HepG2 (cell line): Measurements from ENCODE around the gene POLG2. TPM values are rescaled to one million over a fixed set of nuclear protein-coding genes. Genes with fewer than 3 reads are reported as not detected.

Experiments
- ATAC-seq: fragments of 200-7000 bp; cut with Tn5 transposase; 3 replicates; pipeline ENCODE4 v1.9.1; 2020; ENCODE audit warnings: mild to moderate bottlenecking, moderate library complexity
- BruUV-seq: library from RNA; stranded (reverse); fragments of 400-500 nt; replicated peaks from 2 replicates; lab custom pipeline; 2021; lab: Mats Ljungman, UMichigan
- CTCF ChIA-PET: fragments of 300-600 bp; formaldehyde crosslinking; extraction: SDS; loops from one replicate; lab custom pipeline; 2021; ENCODE audit warnings: low total read pairs, inconsistent platforms, low intra/inter-chr PET ratio; lab: Yijun Ruan, JAX
- POLR2A ChIA-PET: fragments of 350-600 bp; sonication (Branson Sonifier 250); formaldehyde crosslinking; loops from one replicate; lab custom pipeline; 2020; ENCODE audit warnings: antibody characterized with exemption, inconsistent platforms; lab: Yijun Ruan, JAX
- DNase-seq: peaks from one replicate; pipeline ENCODE4 v3.0.0-alpha.2; 2015; ENCODE audit warnings: low spot score
- FAIRE-seq: peaks from 3 replicates; lab custom pipeline; 2011; peaks lifted over from hg19 to GRCh38; lab: Jason Lieb, UNC
- H2AFZ ChIP-seq: one replicate; pipeline ENCODE4 v1.6.1; 2011; ENCODE audit warnings: low read length, inconsistent platforms
- H3K27ac ChIP-seq: fragments of 300-600 bp; 3 replicates; pipeline ENCODE4 v1.8.0; 2011; ENCODE audit warnings: mixed run types, mild to moderate bottlenecking, mixed read lengths, low read length, inconsistent platforms; ENCODE audit not compliant: insufficient read depth; ENCODE audit errors: extremely low read length
- H3K27me3 ChIP-seq, 2 experiments: fragments of 200-600 bp in 1 of 2; 2 replicates in 1 of 2; 3 replicates in 1 of 2; pipeline versions ENCODE4 v1.6.0 to v1.8.0; 2011; ENCODE audit warnings: low read length in 2 of 2, mild to moderate bottlenecking in 2 of 2, moderate library complexity in 2 of 2, inconsistent platforms in 1 of 2; ENCODE audit not compliant: insufficient read depth in 2 of 2, control insufficient read depth in 1 of 2
- H3K36me3 ChIP-seq, 2 experiments: fragments of 200-600 bp in 1 of 2; replicated peaks in 1 of 2; 2 replicates in 1 of 2; 3 replicates in 1 of 2; pipeline versions ENCODE4 v1.5.1 to v1.8.0; 2011; ENCODE audit warnings: low read length in 2 of 2, inconsistent platforms in 1 of 2; ENCODE audit not compliant: insufficient read depth in 2 of 2, control insufficient read depth in 1 of 2
- H3K4me1 ChIP-seq: 2 replicates; pipeline ENCODE4 v1.5.1; 2012; ENCODE audit warnings: low read length, inconsistent platforms; ENCODE audit not compliant: insufficient read depth
- H3K4me2 ChIP-seq: 2 replicates; pipeline ENCODE4 v1.6.0; 2011; ENCODE audit warnings: low read depth, low read length, inconsistent platforms
- H3K4me3 ChIP-seq, 3 experiments: fragments of 200-600 bp in 1 of 3; sonication (generic), shearing (Covaris generic) in 1 of 3; replicated peaks in 1 of 3; 2 replicates each; pipeline ENCODE4 v1.5.1; 2011 to 2016; ENCODE audit warnings: low read length in 3 of 3, inconsistent platforms in 2 of 3, low read depth in 2 of 3, mild to moderate bottlenecking in 2 of 3, control low read depth in 1 of 3, mixed read lengths in 1 of 3; ENCODE audit not compliant: insufficient read depth in 1 of 3
- H3K79me2 ChIP-seq: one replicate; pipeline ENCODE4 v1.6.1; 2011; ENCODE audit warnings: low read length, inconsistent platforms; ENCODE audit not compliant: insufficient read depth
- H3K9ac ChIP-seq: 2 replicates; pipeline ENCODE4 v1.6.0; 2011; ENCODE audit warnings: mild to moderate bottlenecking, low read depth, low read length, inconsistent platforms; ENCODE audit not compliant: insufficient read depth
- H3K9me3 ChIP-seq: 2 replicates; pipeline ENCODE4 v1.5.1; 2012; ENCODE audit warnings: mild to moderate bottlenecking, low read length
- H4K20me1 ChIP-seq: 2 replicates; pipeline ENCODE4 v1.6.0; 2011; ENCODE audit warnings: inconsistent platforms, mild to moderate bottlenecking, low read length, moderate library complexity; ENCODE audit not compliant: insufficient read depth
- AGO1 ChIP-seq: fragments of 200-400 bp; formaldehyde crosslinking; IDR thresholded peaks from 2 replicates; pipeline ENCODE4 v1.6.1; 2017; ENCODE audit warnings: mild to moderate bottlenecking, low read depth, low read length, moderate library complexity; ENCODE audit not compliant: poor library complexity, severe bottlenecking
- DR1 ChIP-seq: sonication (generic); formaldehyde crosslinking; IDR thresholded peaks from 2 replicates; pipeline ENCODE4 v1.8.0; 2021; ENCODE audit warnings: mild to moderate bottlenecking, missing genetic modification reagents, inconsistent platforms
- HNRNPK ChIP-seq: fragments of 200-400 bp; formaldehyde crosslinking; IDR thresholded peaks from 2 replicates; pipeline ENCODE4 v1.6.1; 2018; ENCODE audit warnings: low read length, low read depth, moderate library complexity, mild to moderate bottlenecking; ENCODE audit not compliant: poor library complexity, severe bottlenecking
- KLF11 ChIP-seq: IDR thresholded peaks from 2 replicates; pipeline ENCODE4 v1.6.1; 2016; ENCODE audit warnings: missing compliant biosample characterization
- KLF15 ChIP-seq: sonication (generic); formaldehyde crosslinking; IDR thresholded peaks from 2 replicates; pipeline ENCODE4 v1.8.1; 2023; ENCODE audit warnings: borderline replicate concordance, mild to moderate bottlenecking, inconsistent platforms, missing genetic modification reagents, mixed read lengths
- NCOA1 ChIP-seq: sonication (generic); formaldehyde crosslinking; IDR thresholded peaks from 2 replicates; pipeline ENCODE4 v1.9.0; 2021; ENCODE audit warnings: missing genetic modification reagents
- NFKB2 ChIP-seq: sonication (generic); formaldehyde crosslinking; IDR thresholded peaks from 2 replicates; pipeline ENCODE4 v1.4.0; 2020; ENCODE audit warnings: missing genetic modification reagents, borderline replicate concordance
- TAF15 ChIP-seq: fragments of 200-400 bp; formaldehyde crosslinking; IDR thresholded peaks from one replicate; pipeline ENCODE4 v1.6.1; 2018; ENCODE audit warnings: mild to moderate bottlenecking, low read depth, low read length; ENCODE audit not compliant: poor library complexity, severe bottlenecking
- TEAD3 ChIP-seq: optimal IDR thresholded peaks from 2 replicates; pipeline ENCODE3; 2016; ENCODE audit warnings: borderline replicate concordance
- ZNF17 ChIP-seq: sonication (generic); formaldehyde crosslinking; IDR thresholded peaks from 2 replicates; pipeline ENCODE4 v1.5.0; 2020; ENCODE audit warnings: mild to moderate bottlenecking, missing genetic modification reagents
- ZNF652 ChIP-seq: IDR thresholded peaks from 2 replicates; pipeline ENCODE4 v1.6.1; 2016; ENCODE audit warnings: low read depth, borderline replicate concordance
- ZNF709 ChIP-seq: sonication (generic); formaldehyde crosslinking; IDR thresholded peaks from 2 replicates; pipeline ENCODE4 v1.5.0; 2020; ENCODE audit warnings: mild to moderate bottlenecking, missing genetic modification reagents
- ZNF781 ChIP-seq: sonication (generic); formaldehyde crosslinking; IDR thresholded peaks from 2 replicates; pipeline ENCODE4 v1.5.1; 2020; ENCODE audit warnings: borderline replicate concordance, mild to moderate bottlenecking, missing genetic modification reagents; ENCODE audit errors: not compliant biosample characterization
- WGBS: methylation state at CpG from one replicate; pipeline ENCODE4 v1.1.6; 2017; ENCODE audit warnings: low lambda C conversion rate; 5-methylcytosine and 5-hydroxymethylcytosine counted together
- in situ Hi-C: cut with HindIII; loops from 2 replicates; pipeline ENCODE4 v1.10.0; 2017; ENCODE audit warnings: low pct_unique_long_range_greater_than_20kb; ENCODE audit not compliant: extremely low pct_ligation_motif_present
- intact Hi-C: fragments of 100-400 bp; cut with micrococcal nuclease; formaldehyde crosslinking; loops from one replicate; pipeline ENCODE4 v1.10.0; 2022; ENCODE audit not compliant: unreplicated experiment
- polyA plus RNA-seq, 8 experiments: library from polyadenylated mRNA; depleted of rRNA in 3 of 8; stranded (reverse) in 7 of 8; unstranded in 1 of 8; fragments of >200 nt; fragmentation: Illumina TruSeq in 4 of 8; extraction: Trizol in 4 of 8; gene quantifications; 2 replicates each; pipeline versions ENCODE4 v1.2.1 to v1.2.3, GENCODE V29; 2011 to 2016; ENCODE audit warnings: low read depth in 4 of 8, missing spikeins in 1 of 8, mixed read lengths in 1 of 8; ENCODE audit not compliant: insufficient read depth in 1 of 8
- total RNA-seq, 5 experiments: library from RNA; depleted of rRNA; stranded (reverse); fragments of >200 nt; fragmentation: Illumina TruSeq; extraction: Trizol; gene quantifications; 2 replicates each; pipeline ENCODE4 v1.2.3, GENCODE V29; 2016; ENCODE audit warnings: low read depth in 1 of 5

Gene POLG2
- total and polyA plus RNA-seq, 2 of the 13 experiments (the other 11 are each of a cell fraction or from before 2014, with no cell fraction given) = 21.1 to 25.5 TPM

DNA sequence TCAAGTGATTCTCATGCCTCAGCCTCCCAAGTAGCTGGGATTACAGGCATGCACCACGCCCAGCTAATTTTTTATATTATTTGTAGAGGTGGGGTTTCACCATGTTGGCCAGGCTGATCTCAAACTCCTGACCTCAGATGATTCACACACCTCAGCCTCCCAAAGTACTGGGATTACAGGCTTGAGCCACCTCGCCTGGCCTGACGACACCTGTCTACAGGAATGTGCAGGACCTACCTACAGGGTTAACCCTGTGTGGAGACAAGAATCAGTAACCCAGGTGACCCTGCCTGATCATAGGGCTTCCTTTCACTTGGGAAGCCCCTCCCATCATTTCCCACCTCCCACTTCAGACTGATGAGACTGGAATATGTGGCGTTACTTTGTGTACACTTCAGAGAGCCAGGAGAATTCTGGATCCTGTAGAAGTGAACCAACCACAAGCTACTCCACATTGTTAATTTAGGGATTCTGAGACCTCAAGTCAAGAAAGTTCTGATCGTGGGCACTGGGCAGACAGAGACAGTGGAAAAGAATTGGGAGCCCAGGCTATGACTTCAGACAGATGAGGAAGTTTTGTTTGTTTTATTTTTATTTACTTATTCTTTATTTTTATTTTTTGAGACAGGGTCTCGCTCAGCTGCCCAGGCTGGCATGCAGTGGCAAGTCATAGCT is 53.6 kb downstream of the POLG2 start:
- no peaks in the 10 kb centered on the region for H3K36me3 ChIP-seq
- no peaks in the 10 kb centered on the region for H4K20me1 ChIP-seq
- H3K27me3 ChIP-seq = peaks cover 2 to 11% of the 10 kb centered on the region in 2 experiments; a peak in 2 of 5 replicates
- H3K4me3 ChIP-seq = no peak overlapping the region
- no peak overlapping the region for H3K4me2 ChIP-seq
- ATAC-seq = peak; percentile 48; the same call in 2 of the 3 replicates
- DNase-seq = no peak
- intact Hi-C loops (no loop called here), in situ Hi-C loops (no loop called here)
- BruUV-seq = no TSS peak
- H2AFZ ChIP-seq = no peak overlapping the region
- POLR2A ChIA-PET = interaction anchor here (0.8 kb wide), 1 partner anchor 53 kb away, joined by 3 read pairs; no protein-coding TSS in a partner anchor
- H3K79me2 ChIP-seq = no peaks in the 10 kb centered on the region
- no peak overlapping the region for H3K27ac ChIP-seq
- WGBS = 19% methylated on average over 5 of the region's 6 CpGs
- H3K4me1 ChIP-seq = peaks cover 20% of the 10 kb centered on the region
- no peak for TF ChIP-seq ZNF17 (CRISPR knock-in tag)
- TF ChIP-seq NCOA1 (CRISPR knock-in tag) = no peak
- peak; percentile 42; the same call in 1 of the 2 replicates for TF ChIP-seq ZNF652 (CRISPR knock-in tag)
- TF ChIP-seq NFKB2 (CRISPR knock-in tag) = no peak
- TF ChIP-seq KLF15 = no peak
- TF ChIP-seq HNRNPK = no peak
- TF ChIP-seq TAF15 = no peak
- TF ChIP-seq ZNF709 (CRISPR knock-in tag) = no peak
- no peak for TF ChIP-seq AGO1
- TF ChIP-seq ZNF781 (CRISPR knock-in tag) = no peak
- TF ChIP-seq TEAD3 (CRISPR knock-in tag) = peak; percentile 55
- TF ChIP-seq KLF11 (CRISPR knock-in tag) = no peak
- TF ChIP-seq DR1 (CRISPR knock-in tag) = no peak
- no peak overlapping the region for H3K9ac ChIP-seq
- H3K9me3 ChIP-seq = peaks cover 17% of the 10 kb centered on the region
- FAIRE-seq = no peak
- CTCF ChIA-PET = no interaction called here
